Keratinocyte (primary cell): Measurements from ENCODE around the gene MRO.

Source experiments
- EZH2 ChIP-seq: IDR thresholded peaks from one replicate; pipeline ENCODE4 v1.6.1; 2012; ENCODE audit warnings: inconsistent platforms, mild to moderate bottlenecking, low read length, moderate library complexity
- TF ChIP-seq, protein P1 (sequence below), 3 experiments: IDR thresholded peaks in 1 of 3; conservative IDR thresholded peaks in 1 of 3; optimal IDR thresholded peaks in 1 of 3; 2 replicates in 2 of 3; 3 replicates in 1 of 3; pipeline versions ENCODE3 to v1.5.1; 2011; ENCODE audit warnings: low read length in 3 of 3, mild to moderate bottlenecking in 3 of 3, moderate library complexity in 2 of 3, control low read depth in 1 of 3, inconsistent platforms in 1 of 3; ENCODE audit not compliant: insufficient read depth in 2 of 3; ENCODE audit errors: extremely low read depth in 1 of 3

DNA sequence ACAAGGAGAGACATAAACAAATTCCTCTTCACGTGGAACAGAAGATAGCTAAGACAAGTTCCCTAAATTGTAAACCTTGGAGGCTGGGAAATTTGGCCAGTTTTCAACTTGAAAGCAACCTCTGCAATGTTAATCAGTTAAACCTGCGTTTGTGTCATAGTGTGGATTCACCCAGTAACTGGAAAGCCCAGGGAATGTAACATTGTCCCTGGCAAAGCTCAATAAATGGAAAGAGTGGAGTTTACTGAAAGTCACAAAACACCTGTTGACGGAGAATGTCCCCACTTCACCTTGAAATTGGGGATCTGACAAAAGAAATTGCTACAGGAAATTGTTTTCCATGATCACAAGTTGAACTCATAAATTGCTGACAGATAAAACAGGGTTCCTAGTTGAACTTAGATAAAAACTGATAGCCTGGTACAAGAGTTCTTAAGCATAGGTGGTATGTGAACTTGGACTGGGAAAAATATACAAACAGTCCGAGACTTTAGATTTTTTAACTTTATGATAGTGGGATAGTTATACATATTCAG is 44.1 kb upstream of the MRO start:
- TF ChIP-seq, protein P1, sequence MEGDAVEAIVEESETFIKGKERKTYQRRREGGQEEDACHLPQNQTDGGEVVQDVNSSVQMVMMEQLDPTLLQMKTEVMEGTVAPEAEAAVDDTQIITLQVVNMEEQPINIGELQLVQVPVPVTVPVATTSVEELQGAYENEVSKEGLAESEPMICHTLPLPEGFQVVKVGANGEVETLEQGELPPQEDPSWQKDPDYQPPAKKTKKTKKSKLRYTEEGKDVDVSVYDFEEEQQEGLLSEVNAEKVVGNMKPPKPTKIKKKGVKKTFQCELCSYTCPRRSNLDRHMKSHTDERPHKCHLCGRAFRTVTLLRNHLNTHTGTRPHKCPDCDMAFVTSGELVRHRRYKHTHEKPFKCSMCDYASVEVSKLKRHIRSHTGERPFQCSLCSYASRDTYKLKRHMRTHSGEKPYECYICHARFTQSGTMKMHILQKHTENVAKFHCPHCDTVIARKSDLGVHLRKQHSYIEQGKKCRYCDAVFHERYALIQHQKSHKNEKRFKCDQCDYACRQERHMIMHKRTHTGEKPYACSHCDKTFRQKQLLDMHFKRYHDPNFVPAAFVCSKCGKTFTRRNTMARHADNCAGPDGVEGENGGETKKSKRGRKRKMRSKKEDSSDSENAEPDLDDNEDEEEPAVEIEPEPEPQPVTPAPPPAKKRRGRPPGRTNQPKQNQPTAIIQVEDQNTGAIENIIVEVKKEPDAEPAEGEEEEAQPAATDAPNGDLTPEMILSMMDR (optimal IDR thresholded peaks at IDR 0.05 in 1 of 3, IDR thresholded peaks at IDR 0.05 in 1 of 3, conservative IDR thresholded peaks at IDR 0.05 in 1 of 3; ENCODE audit: extremely low read depth in 1 of 3, insufficient read depth in 2 of 3, low read length in 3 of 3) = no peak
- no peak for TF ChIP-seq EZH2
